Keratinocyte (primary cell): Measurements from ENCODE around the gene EXOC4. TPM values are rescaled to one million over a fixed set of nuclear protein-coding genes. Genes with fewer than 3 reads are reported as not detected.

ENCODE experiments used
- DNase-seq: peaks from one replicate; pipeline ENCODE4 v3.0.0-alpha.2; 2011; ENCODE audit warnings: low read depth, missing footprints, low spot score
- FAIRE-seq: peaks from 2 replicates; lab custom pipeline; 2011; peaks lifted over from hg19 to GRCh38; lab: Jason Lieb, UNC
- H2AFZ ChIP-seq: 2 replicates; pipeline ENCODE4 v1.6.0; 2012; ENCODE audit warnings: low read length, control low read depth, inconsistent platforms; ENCODE audit not compliant: control insufficient read depth
- H3K27ac ChIP-seq: 2 replicates; pipeline ENCODE4 v1.5.1; 2011; ENCODE audit warnings: low read length; ENCODE audit not compliant: control insufficient read depth, insufficient read depth
- H3K27me3 ChIP-seq: 3 replicates; pipeline ENCODE4 v1.6.0; 2011; ENCODE audit warnings: low read length; ENCODE audit not compliant: control insufficient read depth, insufficient read depth; ENCODE audit errors: extremely low read depth
- H3K36me3 ChIP-seq, 2 experiments: 2 replicates in 1 of 2; 3 replicates in 1 of 2; pipeline ENCODE4 v1.5.1; 2011; ENCODE audit warnings: low read length in 2 of 2, mild to moderate bottlenecking in 1 of 2; ENCODE audit not compliant: control insufficient read depth in 2 of 2, insufficient read depth in 2 of 2; ENCODE audit errors: extremely low read depth in 1 of 2
- H3K4me1 ChIP-seq: 3 replicates; pipeline ENCODE4 v1.5.1; 2011; ENCODE audit warnings: low read length; ENCODE audit not compliant: control insufficient read depth, insufficient read depth; ENCODE audit errors: extremely low read depth
- H3K4me2 ChIP-seq: 3 replicates; pipeline ENCODE4 v1.6.0; 2011; ENCODE audit warnings: low read depth, low read length; ENCODE audit not compliant: control insufficient read depth, insufficient read depth; ENCODE audit errors: extremely low read depth
- H3K4me3 ChIP-seq, 3 experiments: fragments of 200-600 bp in 1 of 3; sonication (generic) in 1 of 3; 2 replicates in 2 of 3; 3 replicates in 1 of 3; pipeline ENCODE4 v1.5.1; 2011 to 2016; ENCODE audit warnings: low read length in 3 of 3, mild to moderate bottlenecking in 3 of 3, control low read depth in 2 of 3, inconsistent platforms in 1 of 3, low read depth in 1 of 3, mixed read lengths in 1 of 3, mixed run types in 1 of 3, moderate library complexity in 1 of 3; ENCODE audit not compliant: control insufficient read depth in 2 of 3, insufficient read depth in 2 of 3; ENCODE audit errors: extremely low read depth in 1 of 3
- H3K79me2 ChIP-seq: 2 replicates; pipeline ENCODE4 v1.6.0; 2012; ENCODE audit warnings: low read length; ENCODE audit not compliant: control insufficient read depth, insufficient read depth
- H3K9ac ChIP-seq: 3 replicates; pipeline ENCODE4 v1.6.0; 2011; ENCODE audit warnings: low read length; ENCODE audit not compliant: control insufficient read depth, insufficient read depth; ENCODE audit errors: extremely low read depth
- H3K9me1 ChIP-seq: 3 replicates; pipeline ENCODE4 v1.6.0; 2011; ENCODE audit warnings: low read length; ENCODE audit not compliant: control insufficient read depth, insufficient read depth; ENCODE audit errors: extremely low read depth
- H3K9me3 ChIP-seq: 2 replicates; pipeline ENCODE4 v1.5.1; 2012; ENCODE audit warnings: low read depth, low read length; ENCODE audit not compliant: control insufficient read depth
- H4K20me1 ChIP-seq: 3 replicates; pipeline ENCODE4 v1.6.0; 2011; ENCODE audit warnings: low read length; ENCODE audit not compliant: control insufficient read depth, insufficient read depth; ENCODE audit errors: extremely low read depth
- CTCF ChIP-seq, 3 experiments: IDR thresholded peaks in 1 of 3; conservative IDR thresholded peaks in 1 of 3; optimal IDR thresholded peaks in 1 of 3; 2 replicates in 2 of 3; 3 replicates in 1 of 3; pipeline versions ENCODE3 to v1.5.1; 2011; ENCODE audit warnings: low read length in 3 of 3, mild to moderate bottlenecking in 3 of 3, moderate library complexity in 2 of 3, control low read depth in 1 of 3, inconsistent platforms in 1 of 3; ENCODE audit not compliant: insufficient read depth in 2 of 3; ENCODE audit errors: extremely low read depth in 1 of 3
- EZH2 ChIP-seq: IDR thresholded peaks from one replicate; pipeline ENCODE4 v1.6.1; 2012; ENCODE audit warnings: inconsistent platforms, mild to moderate bottlenecking, low read length, moderate library complexity
- dilution Hi-C: fragments of 300-500 bp; cut with MboI; formaldehyde crosslinking; loops from one replicate; pipeline ENCODE4 v1.7.0; 2020; ENCODE audit warnings: low sequenced_read_pairs; ENCODE audit not compliant: extremely low pct_ligation_motif_present
- polyA plus RNA-seq, 5 experiments: library from polyadenylated mRNA; depleted of rRNA in 3 of 5; stranded (reverse) in 3 of 5; stranded (forward) in 1 of 5; unstranded in 1 of 5; fragments of >200 nt; gene quantifications; 1 replicate in 1 of 5; 2 replicates in 3 of 5; 3 replicates in 1 of 5; pipeline versions ENCODE4 v1.2.1 to v1.2.3, GENCODE V29; 2011 to 2012; ENCODE audit warnings: missing spikeins in 2 of 5, low read depth in 1 of 5, low replicate concordance in 1 of 5

Gene EXOC4
- polyA plus RNA-seq, 1 donor (not counting 4 experiments of a cell fraction or from before 2014, with no cell fraction given): 52.6 TPM

- H3K27ac ChIP-seq: no peak overlapping the region
- no peak overlapping the region for H3K4me3 ChIP-seq
- H2AFZ ChIP-seq: no peak overlapping the region
- no peaks in the 10 kb centered on the region for H3K27me3 ChIP-seq
- no peaks in the 10 kb centered on the region for H3K9me1 ChIP-seq
- no peak overlapping the region for H3K4me2 ChIP-seq
- no peak overlapping the region for H3K9ac ChIP-seq
- H4K20me1 ChIP-seq: no peaks in the 10 kb centered on the region
- no peaks in the 10 kb centered on the region for H3K79me2 ChIP-seq
- TF ChIP-seq CTCF (optimal IDR thresholded peaks at IDR 0.05 in 1 of 3, IDR thresholded peaks at IDR 0.05 in 1 of 3, conservative IDR thresholded peaks at IDR 0.05 in 1 of 3; ENCODE audit: extremely low read depth in 1 of 3, insufficient read depth in 2 of 3, low read length in 3 of 3): no peak
- no peak for TF ChIP-seq EZH2
- DNase-seq (no peak), FAIRE-seq (no peak)
- peaks cover 0 to 1% of the 10 kb centered on the region in 2 experiments for H3K36me3 ChIP-seq
- H3K4me1 ChIP-seq: no peaks in the 10 kb centered on the region
- dilution Hi-C loops: no loop called here
- no peaks in the 10 kb centered on the region for H3K9me3 ChIP-seq
Measured at GRCh38 chr7:133950855-133951254, 698.0 kb downstream of the EXOC4 start.

GRCh38 chr7:133955208-133955607, 702.3 kb downstream of the EXOC4 start:
- Histone ChIP-seq H3K9me1 (no peaks in the 10 kb centered on the region), H3K36me3 (no peaks in the 10 kb centered on the region), H2AFZ (no peak overlapping the region), H3K27me3 (no peaks in the 10 kb centered on the region), H4K20me1 (no peaks in the 10 kb centered on the region), H3K4me1 (no peaks in the 10 kb centered on the region), H3K9me3 (no peaks in the 10 kb centered on the region), H3K9ac (no peak overlapping the region), H3K79me2 (no peaks in the 10 kb centered on the region), H3K4me2 (no peak overlapping the region), H3K4me3 (no peak overlapping the region), H3K27ac (no peak overlapping the region)
- dilution Hi-C loops: no loop called here
- DNase-seq (no peak), FAIRE-seq (no peak)
- TF ChIP-seq EZH2 (no peak), CTCF (optimal IDR thresholded peaks at IDR 0.05 in 1 of 3, IDR thresholded peaks at IDR 0.05 in 1 of 3, conservative IDR thresholded peaks at IDR 0.05 in 1 of 3; ENCODE audit: extremely low read depth in 1 of 3, insufficient read depth in 2 of 3, low read length in 3 of 3) (no peak)
